ENCODE measurements around the gene MAP7.

DNA sequence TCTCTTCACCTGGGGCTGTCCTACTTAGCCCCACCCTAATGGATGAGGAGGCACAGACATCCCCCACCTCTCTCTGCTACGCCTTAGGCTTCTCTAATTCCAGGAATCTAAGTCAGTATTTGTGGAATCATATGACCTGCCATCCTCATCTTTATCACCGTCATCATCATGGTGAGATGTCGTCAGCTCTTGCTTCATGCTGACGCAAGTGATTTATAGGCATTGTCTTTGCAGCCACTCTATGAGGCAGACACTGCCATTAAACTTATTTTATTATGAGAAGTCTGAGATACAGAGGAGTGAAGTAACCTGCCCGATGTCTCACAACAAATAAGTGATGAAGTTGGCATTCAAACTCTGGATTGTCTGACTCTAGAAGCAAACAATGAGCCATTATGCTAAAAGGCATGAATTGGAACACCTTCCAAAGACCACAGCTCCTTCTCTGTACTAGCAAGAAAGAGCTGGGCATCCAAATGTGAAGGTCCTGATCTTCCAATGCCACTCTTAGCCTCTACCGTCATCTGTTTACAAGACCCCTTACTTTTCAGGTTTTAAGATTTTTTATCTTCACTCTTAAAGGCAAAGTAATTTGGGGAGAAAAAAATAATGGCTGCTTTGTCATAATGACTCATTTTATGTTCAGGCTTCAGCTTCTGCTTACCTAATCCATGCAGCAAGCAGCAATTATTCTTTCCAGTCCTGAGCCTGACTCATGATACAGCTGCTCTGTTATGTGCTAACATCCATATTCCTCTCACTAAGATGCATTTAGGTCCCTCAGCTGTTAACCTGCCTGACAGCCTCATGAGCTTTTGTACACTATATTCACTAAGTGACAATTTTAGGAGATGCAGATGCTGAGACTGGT lies 146.9 kb downstream of the MAP7 start:
- TF ChIP-seq, protein P1, sequence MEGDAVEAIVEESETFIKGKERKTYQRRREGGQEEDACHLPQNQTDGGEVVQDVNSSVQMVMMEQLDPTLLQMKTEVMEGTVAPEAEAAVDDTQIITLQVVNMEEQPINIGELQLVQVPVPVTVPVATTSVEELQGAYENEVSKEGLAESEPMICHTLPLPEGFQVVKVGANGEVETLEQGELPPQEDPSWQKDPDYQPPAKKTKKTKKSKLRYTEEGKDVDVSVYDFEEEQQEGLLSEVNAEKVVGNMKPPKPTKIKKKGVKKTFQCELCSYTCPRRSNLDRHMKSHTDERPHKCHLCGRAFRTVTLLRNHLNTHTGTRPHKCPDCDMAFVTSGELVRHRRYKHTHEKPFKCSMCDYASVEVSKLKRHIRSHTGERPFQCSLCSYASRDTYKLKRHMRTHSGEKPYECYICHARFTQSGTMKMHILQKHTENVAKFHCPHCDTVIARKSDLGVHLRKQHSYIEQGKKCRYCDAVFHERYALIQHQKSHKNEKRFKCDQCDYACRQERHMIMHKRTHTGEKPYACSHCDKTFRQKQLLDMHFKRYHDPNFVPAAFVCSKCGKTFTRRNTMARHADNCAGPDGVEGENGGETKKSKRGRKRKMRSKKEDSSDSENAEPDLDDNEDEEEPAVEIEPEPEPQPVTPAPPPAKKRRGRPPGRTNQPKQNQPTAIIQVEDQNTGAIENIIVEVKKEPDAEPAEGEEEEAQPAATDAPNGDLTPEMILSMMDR (IDR thresholded peaks at IDR 0.05) = no peak
- TF ChIP-seq POLR2A (IDR thresholded peaks at IDR 0.05) = no peak
- TF ChIP-seq EP300 (IDR thresholded peaks at IDR 0.05) = no peak
